Fibroblast of lung (primary cell): Measurements from ENCODE around the gene APOBEC2. TPM values are rescaled to one million over a fixed set of nuclear protein-coding genes. Genes with fewer than 3 reads are reported as not detected.

Experiments
- DNase-seq, 2 donors: peaks; one replicate each; pipeline versions ENCODE4 v3.0.0 to v3.0.0-alpha.2; 2010; ENCODE audit warnings: low read depth in 2 of 2
- H2AFZ ChIP-seq: 2 replicates; pipeline ENCODE4 v1.5.1; 2012; ENCODE audit warnings: low read length, control low read depth, inconsistent platforms
- H3K27ac ChIP-seq: 2 replicates; pipeline ENCODE4 v1.5.1; 2011; ENCODE audit warnings: low read length, control low read depth; ENCODE audit not compliant: insufficient read depth
- H3K27me3 ChIP-seq: 2 replicates; pipeline ENCODE4 v1.5.1; 2011; ENCODE audit warnings: mild to moderate bottlenecking, low read length; ENCODE audit not compliant: control insufficient read depth, insufficient read depth
- H3K36me3 ChIP-seq: 2 replicates; pipeline ENCODE4 v1.5.1; 2011; ENCODE audit warnings: low read length; ENCODE audit not compliant: control insufficient read depth, insufficient read depth
- H3K4me1 ChIP-seq: 2 replicates; pipeline ENCODE4 v1.5.1; 2011; ENCODE audit warnings: low read length; ENCODE audit not compliant: control insufficient read depth, insufficient read depth; ENCODE audit errors: extremely low read depth
- H3K4me2 ChIP-seq: 2 replicates; pipeline ENCODE4 v1.5.1; 2011; ENCODE audit warnings: low read length, control low read depth; ENCODE audit not compliant: insufficient read depth; ENCODE audit errors: extremely low read depth
- H3K4me3 ChIP-seq, 4 experiments: fragments of 200-600 bp in 1 of 4; sonication (generic) in 1 of 4; replicated peaks in 1 of 4; 2 replicates each; pipeline ENCODE4 v1.5.1; 2011 to 2016; ENCODE audit warnings: low read length in 4 of 4, low read depth in 3 of 4, mild to moderate bottlenecking in 3 of 4, control low read depth in 2 of 4, inconsistent platforms in 1 of 4, mixed read lengths in 1 of 4; ENCODE audit not compliant: insufficient read depth in 1 of 4; ENCODE audit errors: control extremely low read depth in 1 of 4
- H3K79me2 ChIP-seq: 2 replicates; pipeline ENCODE4 v1.5.1; 2012; ENCODE audit warnings: mild to moderate bottlenecking, low read length, inconsistent platforms; ENCODE audit not compliant: control insufficient read depth, insufficient read depth
- H3K9ac ChIP-seq: 2 replicates; pipeline ENCODE4 v1.5.1; 2011; ENCODE audit warnings: mild to moderate bottlenecking, low read length, control low read depth; ENCODE audit not compliant: insufficient read depth
- H3K9me3 ChIP-seq: 2 replicates; pipeline ENCODE4 v1.5.1; 2012; ENCODE audit warnings: low read depth, low read length; ENCODE audit not compliant: control insufficient read depth, insufficient read depth
- H4K20me1 ChIP-seq: 2 replicates; pipeline ENCODE4 v1.5.1; 2011; ENCODE audit warnings: low read length; ENCODE audit not compliant: control insufficient read depth, insufficient read depth; ENCODE audit errors: extremely low read depth
- EZH2 ChIP-seq: IDR thresholded peaks from 2 replicates; pipeline ENCODE4 v1.5.1; 2012; ENCODE audit warnings: low read length, control low read depth, mild to moderate bottlenecking; ENCODE audit errors: missing control alignments
- polyA plus RNA-seq, 2 donors: library from polyadenylated mRNA; depleted of rRNA in 1 of 2; stranded (reverse) in 1 of 2; unstranded in 1 of 2; fragments of >200 nt; gene quantifications; 2 replicates each; pipeline ENCODE4 v1.2.1, GENCODE V29; 2011 to 2012; ENCODE audit warnings: missing spikeins in 1 of 2
- total RNA-seq: library from RNA; depleted of rRNA; stranded (reverse); fragments of >200 nt; gene quantifications from 2 replicates; pipeline ENCODE4 v1.2.1, GENCODE V29; 2014
- TF ChIP-seq, protein P1 (sequence below), 2 donors: IDR thresholded peaks in 1 of 2; conservative IDR thresholded peaks in 1 of 2; 1 replicate in 1 of 2; 2 replicates in 1 of 2; pipeline ENCODE4 v1.5.1; 2011 to 2012; ENCODE audit warnings: low read length in 2 of 2, control low read depth in 1 of 2, inconsistent platforms in 1 of 2, low read depth in 1 of 2, mild to moderate bottlenecking in 1 of 2

APOBEC2 gene
- total and polyA plus RNA-seq, 2 donors (not counting 1 experiment from before 2014, with no cell fraction given) = not detected

DNA sequence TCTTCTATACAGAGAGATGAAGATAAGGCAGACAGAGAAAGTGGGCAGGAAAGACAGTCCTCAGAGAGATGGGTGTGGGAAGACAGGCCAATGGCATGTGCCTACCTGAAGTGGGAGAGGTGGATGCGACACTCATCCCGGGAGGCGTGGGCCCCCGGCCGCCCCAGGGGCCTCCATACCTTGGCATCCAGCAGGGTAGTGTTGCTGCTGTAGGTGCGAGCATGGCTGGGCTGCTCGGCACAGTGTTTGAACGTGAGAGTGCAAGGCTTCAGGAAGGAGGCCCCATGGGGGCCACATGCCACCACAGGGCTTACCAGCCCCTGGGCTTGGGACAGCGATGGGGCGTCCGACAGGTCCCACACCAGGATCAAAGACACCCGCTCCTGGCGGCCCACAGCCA, 19.2 kb upstream of the APOBEC2 start:
- Histone ChIP-seq H3K27me3 (no peaks in the 10 kb centered on the region), H2AFZ (no peak overlapping the region), H3K9ac (no peak overlapping the region), H3K79me2 (no peaks in the 10 kb centered on the region), H4K20me1 (no peaks in the 10 kb centered on the region), H3K4me2 (no peak overlapping the region), H3K36me3 (no peaks in the 10 kb centered on the region), H3K4me3 (no peak overlapping the region), H3K9me3 (no peaks in the 10 kb centered on the region), H3K4me1 (no peaks in the 10 kb centered on the region), H3K27ac (no peak overlapping the region)
- no peak for TF ChIP-seq EZH2
- TF ChIP-seq, protein P1, sequence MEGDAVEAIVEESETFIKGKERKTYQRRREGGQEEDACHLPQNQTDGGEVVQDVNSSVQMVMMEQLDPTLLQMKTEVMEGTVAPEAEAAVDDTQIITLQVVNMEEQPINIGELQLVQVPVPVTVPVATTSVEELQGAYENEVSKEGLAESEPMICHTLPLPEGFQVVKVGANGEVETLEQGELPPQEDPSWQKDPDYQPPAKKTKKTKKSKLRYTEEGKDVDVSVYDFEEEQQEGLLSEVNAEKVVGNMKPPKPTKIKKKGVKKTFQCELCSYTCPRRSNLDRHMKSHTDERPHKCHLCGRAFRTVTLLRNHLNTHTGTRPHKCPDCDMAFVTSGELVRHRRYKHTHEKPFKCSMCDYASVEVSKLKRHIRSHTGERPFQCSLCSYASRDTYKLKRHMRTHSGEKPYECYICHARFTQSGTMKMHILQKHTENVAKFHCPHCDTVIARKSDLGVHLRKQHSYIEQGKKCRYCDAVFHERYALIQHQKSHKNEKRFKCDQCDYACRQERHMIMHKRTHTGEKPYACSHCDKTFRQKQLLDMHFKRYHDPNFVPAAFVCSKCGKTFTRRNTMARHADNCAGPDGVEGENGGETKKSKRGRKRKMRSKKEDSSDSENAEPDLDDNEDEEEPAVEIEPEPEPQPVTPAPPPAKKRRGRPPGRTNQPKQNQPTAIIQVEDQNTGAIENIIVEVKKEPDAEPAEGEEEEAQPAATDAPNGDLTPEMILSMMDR (conservative IDR thresholded peaks at IDR 0.05 in 1 of 2, IDR thresholded peaks at IDR 0.05 in 1 of 2; ENCODE audit: low read depth in 1 of 2, low read length in 2 of 2) = no peak
- DNase-seq = no peak

DNA sequence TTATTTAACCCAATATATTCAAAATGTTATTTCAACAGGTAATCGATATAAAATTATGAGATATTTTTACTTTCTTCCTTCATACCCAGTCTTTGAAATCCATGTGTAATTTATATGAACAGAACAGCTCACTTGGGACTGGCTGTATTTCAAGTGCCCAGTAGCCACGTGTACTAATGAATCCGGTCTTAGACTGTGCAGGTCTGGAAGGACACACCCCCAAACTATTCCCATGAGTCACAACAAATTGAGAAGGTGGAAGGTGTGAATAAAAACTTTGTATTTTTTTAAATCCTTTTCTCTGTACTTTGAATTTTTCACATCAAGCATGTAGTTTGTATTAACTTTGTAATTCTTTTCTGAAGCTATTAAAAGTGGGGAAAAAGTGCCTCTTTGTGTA, 16.8 kb upstream of the APOBEC2 start:
- no peak overlapping the region for H3K9ac ChIP-seq
- no peak for TF ChIP-seq EZH2
- TF ChIP-seq, protein P1 (conservative IDR thresholded peaks at IDR 0.05 in 1 of 2, IDR thresholded peaks at IDR 0.05 in 1 of 2; ENCODE audit: low read depth in 1 of 2, low read length in 2 of 2) = no peak
- no peak overlapping the region for H3K27ac ChIP-seq
- H3K36me3 ChIP-seq = no peaks in the 10 kb centered on the region
- no peak overlapping the region for H3K4me3 ChIP-seq
- no peak overlapping the region for H2AFZ ChIP-seq
- no peaks in the 10 kb centered on the region for H3K27me3 ChIP-seq
- H3K4me2 ChIP-seq = no peak overlapping the region
- no peaks in the 10 kb centered on the region for H3K9me3 ChIP-seq
- no peaks in the 10 kb centered on the region for H4K20me1 ChIP-seq
- H3K79me2 ChIP-seq = no peaks in the 10 kb centered on the region
- peak in 1 of 2 donors; percentile 39 for DNase-seq
- no peaks in the 10 kb centered on the region for H3K4me1 ChIP-seq

DNA sequence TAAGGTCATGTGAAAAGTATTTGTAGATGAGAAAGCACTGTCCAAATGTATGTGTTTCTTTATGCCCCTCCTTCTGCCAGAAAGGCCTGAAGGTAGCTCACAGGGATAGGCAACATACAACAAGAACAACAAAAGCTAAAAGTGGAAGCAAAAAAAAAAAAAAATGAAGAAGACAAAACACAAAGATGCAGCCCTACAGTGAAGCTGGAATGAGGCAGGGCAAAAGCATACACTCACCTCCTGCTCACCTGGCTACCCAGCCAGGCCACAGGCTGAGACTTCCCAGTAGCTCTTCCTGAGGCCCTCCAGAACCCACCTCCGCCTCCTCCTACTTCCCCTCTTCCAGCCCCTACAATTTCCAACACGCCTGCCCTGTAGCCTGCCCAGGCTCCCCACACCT, 16.4 kb upstream of the APOBEC2 start:
- Histone ChIP-seq H3K36me3 (no peaks in the 10 kb centered on the region), H3K9ac (no peak overlapping the region), H3K79me2 (no peaks in the 10 kb centered on the region), H2AFZ (no peak overlapping the region), H3K4me1 (no peaks in the 10 kb centered on the region), H3K27ac (no peak overlapping the region), H3K27me3 (no peaks in the 10 kb centered on the region), H3K4me3 (no peak overlapping the region), H3K9me3 (no peaks in the 10 kb centered on the region), H4K20me1 (no peaks in the 10 kb centered on the region), H3K4me2 (no peak overlapping the region)
- DNase-seq = no peak
- no peak for TF ChIP-seq EZH2
- TF ChIP-seq, protein P1 (conservative IDR thresholded peaks at IDR 0.05 in 1 of 2, IDR thresholded peaks at IDR 0.05 in 1 of 2; ENCODE audit: low read depth in 1 of 2, low read length in 2 of 2) = no peak
